Subcutaneous adipose tissue (tissue), 4 donors: ENCODE measurements around the gene PHYKPL. TPM values are rescaled to one million over a fixed set of nuclear protein-coding genes. Genes with fewer than 3 reads are reported as not detected.

Experiments
- total RNA-seq, 4 donors: library from RNA; depleted of rRNA; stranded (reverse); fragments of >200 nt; gene quantifications; one replicate each; pipeline ENCODE4 v1.1.0, GENCODE V29; 2016
- TF ChIP-seq, protein P1 (sequence below): fragments of 450-650 bp; IDR thresholded peaks from one replicate; pipeline ENCODE4 v1.5.1; 2016; ENCODE audit warnings: low read depth, mild to moderate bottlenecking, control low read depth, antibody characterized with exemption, moderate library complexity

PHYKPL gene
- total RNA-seq, 4 donors from 2014 or later = 47.8 to 102 (median 73.3) TPM

DNA sequence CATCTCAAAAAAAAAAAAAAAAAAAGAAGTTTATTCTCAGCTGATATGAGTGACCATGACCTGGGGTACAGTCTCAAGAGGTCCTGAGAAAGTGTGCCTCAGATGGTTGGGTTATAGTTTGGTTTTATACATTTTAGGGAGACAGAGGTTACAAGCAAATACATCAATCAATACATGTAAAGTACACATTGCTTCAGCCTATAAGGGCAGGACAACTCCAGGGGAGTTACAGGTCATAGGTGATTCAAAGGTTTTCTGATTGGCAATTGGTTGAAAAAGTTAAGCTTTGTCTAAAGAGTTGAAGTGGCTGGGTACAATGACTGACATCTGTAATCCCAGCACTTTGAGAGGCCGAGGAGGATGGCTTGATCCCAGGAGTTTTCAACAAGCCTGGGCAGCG lies 43.2 kb downstream of the PHYKPL start:
- TF ChIP-seq, protein P1, sequence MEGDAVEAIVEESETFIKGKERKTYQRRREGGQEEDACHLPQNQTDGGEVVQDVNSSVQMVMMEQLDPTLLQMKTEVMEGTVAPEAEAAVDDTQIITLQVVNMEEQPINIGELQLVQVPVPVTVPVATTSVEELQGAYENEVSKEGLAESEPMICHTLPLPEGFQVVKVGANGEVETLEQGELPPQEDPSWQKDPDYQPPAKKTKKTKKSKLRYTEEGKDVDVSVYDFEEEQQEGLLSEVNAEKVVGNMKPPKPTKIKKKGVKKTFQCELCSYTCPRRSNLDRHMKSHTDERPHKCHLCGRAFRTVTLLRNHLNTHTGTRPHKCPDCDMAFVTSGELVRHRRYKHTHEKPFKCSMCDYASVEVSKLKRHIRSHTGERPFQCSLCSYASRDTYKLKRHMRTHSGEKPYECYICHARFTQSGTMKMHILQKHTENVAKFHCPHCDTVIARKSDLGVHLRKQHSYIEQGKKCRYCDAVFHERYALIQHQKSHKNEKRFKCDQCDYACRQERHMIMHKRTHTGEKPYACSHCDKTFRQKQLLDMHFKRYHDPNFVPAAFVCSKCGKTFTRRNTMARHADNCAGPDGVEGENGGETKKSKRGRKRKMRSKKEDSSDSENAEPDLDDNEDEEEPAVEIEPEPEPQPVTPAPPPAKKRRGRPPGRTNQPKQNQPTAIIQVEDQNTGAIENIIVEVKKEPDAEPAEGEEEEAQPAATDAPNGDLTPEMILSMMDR = no peak

DNA sequence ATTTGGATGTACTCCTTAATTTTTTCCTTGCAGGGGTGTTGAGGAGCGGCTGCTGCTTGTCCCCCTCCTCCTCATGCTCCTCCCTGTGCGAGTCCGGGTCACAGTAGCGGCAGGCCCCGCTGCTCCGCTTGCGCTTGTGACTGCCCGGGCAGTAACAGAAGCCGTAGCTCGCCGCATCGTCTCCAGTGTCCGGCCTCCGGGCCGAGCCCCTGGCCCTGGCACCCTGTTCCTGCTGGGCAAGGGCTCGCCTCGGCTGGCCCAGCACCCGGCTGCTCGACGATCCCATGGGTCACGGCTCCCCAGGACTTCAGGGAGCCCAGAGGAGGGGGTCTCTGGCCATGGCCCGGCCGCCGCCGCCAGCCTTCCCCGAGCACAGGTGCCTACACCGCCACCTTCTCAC lies 45.6 kb downstream of the PHYKPL start, which contains the start of gene GMCL2:
GMCL2 (minus strand) TSS at position 358 of the 400 bp plus-strand sequence; CDS start at position 286, 72 bp downstream.
- TF ChIP-seq, protein P1 = no peak

DNA sequence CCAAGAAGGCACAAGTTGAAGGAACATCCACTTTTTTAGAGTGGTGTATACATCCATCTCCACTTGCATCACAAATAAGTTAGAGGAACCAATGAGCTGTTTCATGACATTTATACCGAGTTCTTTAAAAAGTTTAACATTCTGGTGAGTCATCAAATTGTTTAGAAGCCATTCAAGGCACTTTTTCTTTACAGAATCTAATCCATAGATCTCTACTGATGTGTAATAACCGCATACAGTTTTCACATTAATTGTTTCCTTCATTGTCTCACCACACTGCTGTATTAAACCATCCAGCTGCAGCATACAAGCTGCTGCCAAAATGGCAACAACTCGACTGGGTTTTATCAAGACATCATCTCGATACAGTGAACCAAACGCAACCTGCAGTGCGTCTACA lies 46.2 kb downstream of the PHYKPL start:
- TF ChIP-seq, protein P1 = no peak

DNA sequence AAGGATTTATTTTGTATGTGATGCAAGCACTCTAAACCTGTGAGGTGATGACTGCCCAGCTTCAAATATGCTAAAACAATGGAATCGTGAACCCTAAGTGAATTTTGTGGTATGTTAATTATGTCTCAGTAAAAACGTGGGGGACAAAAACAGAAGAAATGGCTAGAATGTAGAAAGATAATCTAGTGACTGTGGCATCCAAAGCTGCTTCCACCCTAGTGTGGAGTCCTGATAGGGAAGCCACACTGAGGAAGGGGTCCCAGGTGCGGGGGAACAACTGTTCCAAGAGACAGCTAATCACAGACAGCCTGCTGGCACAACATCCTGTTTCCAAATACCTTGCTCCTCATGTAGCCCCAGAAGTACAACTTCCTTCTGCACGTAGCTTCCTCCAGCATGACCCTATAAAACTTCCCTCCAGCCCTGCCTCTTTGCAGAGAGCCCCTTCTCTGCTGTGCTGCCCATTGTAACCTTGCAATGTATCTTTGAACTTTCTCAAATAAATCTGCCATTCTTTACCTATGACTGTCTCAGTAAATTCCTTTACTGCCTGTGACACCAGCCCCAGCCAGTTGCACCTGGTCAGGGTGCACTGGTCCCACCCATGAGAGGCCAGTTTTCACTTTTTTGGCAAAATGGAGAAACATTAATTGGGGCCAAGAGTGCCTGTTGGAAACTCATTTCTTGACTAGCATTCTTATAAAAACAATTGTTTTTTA lies 50.3 kb downstream of the PHYKPL start:
- TF ChIP-seq, protein P1 = no peak

DNA sequence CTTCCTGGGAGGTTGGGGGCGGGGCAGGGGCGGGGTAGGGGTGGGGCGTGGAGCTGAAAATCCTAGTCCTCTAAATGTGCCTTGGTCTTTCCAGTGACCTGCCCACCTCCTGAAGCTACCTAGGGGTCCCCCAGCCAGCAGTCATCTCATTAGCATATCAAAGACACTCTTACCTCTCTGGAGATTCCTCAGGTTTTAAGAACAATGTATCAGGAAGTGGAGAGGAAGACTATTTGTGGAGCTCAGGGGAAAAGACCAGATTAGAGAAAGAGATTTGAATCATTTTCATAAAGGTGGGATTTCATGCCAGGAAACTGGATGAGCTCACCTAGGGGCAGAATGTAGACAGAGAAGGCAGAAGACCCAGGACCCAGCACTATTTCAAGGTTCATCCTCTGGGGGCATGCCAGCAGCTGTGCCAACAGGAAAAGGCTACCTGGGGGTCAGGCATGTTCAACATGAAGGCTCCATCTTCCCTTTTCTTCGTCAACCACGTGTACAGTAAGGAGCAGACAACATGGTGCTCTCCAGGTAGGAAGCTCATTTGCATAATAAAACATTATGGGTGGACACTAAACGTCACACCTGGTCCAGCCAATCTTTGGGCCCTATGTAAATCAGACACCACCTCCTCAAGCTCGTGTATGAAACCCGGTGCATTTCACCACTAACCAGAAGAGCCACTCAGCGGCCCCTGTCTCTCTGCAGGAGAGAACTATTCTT lies 52.3 kb downstream of the PHYKPL start:
- TF ChIP-seq, protein P1 = no peak

DNA sequence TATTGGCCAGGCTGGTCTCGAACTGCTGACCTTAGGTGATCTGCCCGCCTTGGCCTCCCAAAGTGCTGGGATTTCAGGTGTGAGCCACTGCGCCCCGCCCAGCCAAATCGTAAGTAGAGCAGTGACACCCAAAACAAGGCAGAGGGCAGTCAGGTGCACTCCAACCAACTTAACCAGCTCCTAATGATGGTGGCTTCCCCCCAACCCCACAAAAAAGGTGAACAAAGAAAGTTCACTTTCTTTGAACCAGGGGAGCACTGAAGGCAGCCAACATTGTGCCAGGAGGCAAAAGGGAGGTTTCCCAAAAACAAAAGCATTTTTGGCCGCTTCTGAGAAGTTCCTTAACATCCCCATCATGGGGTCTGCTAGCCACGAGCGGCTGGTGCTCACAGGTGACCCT lies 55.0 kb downstream of the PHYKPL start:
- TF ChIP-seq, protein P1 = no peak

DNA sequence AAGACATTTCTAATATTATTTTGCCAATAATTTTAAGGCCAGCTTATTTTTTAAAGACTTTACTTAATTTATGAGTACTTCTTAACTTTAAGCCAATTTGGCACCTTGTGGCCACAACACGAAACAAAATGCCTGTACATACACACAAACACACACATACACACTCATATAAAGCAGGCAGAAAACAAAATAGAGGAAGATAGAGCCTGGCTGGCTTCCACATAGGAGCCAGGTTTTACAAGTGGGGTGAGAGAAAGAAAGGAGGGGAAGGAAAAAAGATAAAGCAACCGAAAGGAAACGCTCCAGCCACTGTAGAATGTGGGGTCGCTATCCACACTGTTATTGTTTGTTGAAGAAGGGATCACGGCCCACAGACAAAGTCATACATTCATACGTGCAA lies 55.8 kb downstream of the PHYKPL start:
- TF ChIP-seq, protein P1 = no peak
